HCT116 (cell line): Measurements from ENCODE around the gene SH3YL1. TPM values are rescaled to one million over a fixed set of nuclear protein-coding genes. Genes with fewer than 3 reads are reported as not detected.

Experiments used
- ATAC-seq: fragments of 200-7000 bp; cut with Tn5 transposase; 2 replicates; pipeline ENCODE4 v1.9.1; 2020; ENCODE audit warnings: mild to moderate bottlenecking, moderate library complexity
- BruUV-seq: library from RNA; stranded (reverse); fragments of 400-500 nt; replicated peaks from 2 replicates; lab custom pipeline; 2021; lab: Mats Ljungman, UMichigan
- CTCF ChIA-PET: fragments of 300-600 bp; sonication (Branson Sonifier 250); formaldehyde crosslinking; loops from one replicate; lab custom pipeline; 2021; ENCODE audit warnings: antibody characterized with exemption; lab: Charles Lee
- POLR2A ChIA-PET: fragments of 300-600, 350-600 bp; sonication (Branson Sonifier 250); formaldehyde crosslinking; loops from one replicate; lab custom pipeline; 2021; ENCODE audit warnings: antibody characterized with exemption; lab: Charles Lee
- RAD21 ChIA-PET, 2 experiments: fragments of 300-600 bp; sonication (Branson Sonifier 250); formaldehyde crosslinking; loops; one replicate each; lab custom pipeline; 2023; ENCODE audit warnings: low total read pairs in 2 of 2; ENCODE audit not compliant: uncharacterized antibody in 2 of 2, unreplicated experiment in 2 of 2, low non-redundant PET in 1 of 2; lab: Charles Lee
- DNase-seq: peaks from one replicate; pipeline ENCODE4 v3.0.0-alpha.2; 2010; ENCODE audit warnings: low read depth, low spot score
- H2AFZ ChIP-seq: fragments of 200-600 bp; shearing (Covaris generic), sonication (generic); 2 replicates; pipeline ENCODE4 v1.6.1; 2017; ENCODE audit warnings: low read depth, mixed run types, mixed read lengths, antibody characterized with exemption, low read length; ENCODE audit not compliant: poor library complexity, severe bottlenecking
- H3K27ac ChIP-seq: 2 replicates; pipeline ENCODE4 v1.5.1; 2012; ENCODE audit warnings: low read depth, low read length
- H3K27me3 ChIP-seq: fragments of 200-600 bp; sonication (generic); 2 replicates; pipeline ENCODE4 v1.6.1; 2016; ENCODE audit warnings: mixed run types, low read length, mixed read lengths; ENCODE audit not compliant: insufficient read depth
- H3K36me3 ChIP-seq, 2 experiments: fragments of 200-500 bp in 1 of 2; fragments of 200-600 bp in 1 of 2; sonication (Bioruptor generic) in 1 of 2; sonication (generic) in 1 of 2; 2 replicates each; pipeline versions ENCODE4 v1.5.1 to v1.6.1; 2014 to 2016; ENCODE audit warnings: low read length in 2 of 2, inconsistent platforms in 1 of 2, mixed read lengths in 1 of 2, mixed run types in 1 of 2; ENCODE audit not compliant: insufficient read depth in 2 of 2, control insufficient read depth in 1 of 2
- H3K4me1 ChIP-seq, 2 experiments: fragments of 200-600 bp in 1 of 2; sonication (generic) in 1 of 2; 2 replicates each; pipeline versions ENCODE4 v1.5.1 to v1.6.1; 2012 to 2017; ENCODE audit warnings: low read length in 2 of 2, inconsistent platforms in 1 of 2, mild to moderate bottlenecking in 1 of 2, mixed read lengths in 1 of 2, mixed run types in 1 of 2, moderate library complexity in 1 of 2; ENCODE audit not compliant: insufficient read depth in 2 of 2, control insufficient read depth in 1 of 2
- H3K4me2 ChIP-seq: fragments of 200-600 bp; sonication (generic); 2 replicates; pipeline ENCODE4 v1.6.1; 2017; ENCODE audit warnings: mixed run types, low read length, mixed read lengths
- H3K4me3 ChIP-seq, 2 experiments: fragments of 200-600 bp in 1 of 2; sonication (generic) in 1 of 2; replicated peaks in 1 of 2; 2 replicates each; pipeline ENCODE4 v1.5.1; 2011 to 2016; ENCODE audit warnings: low read length in 2 of 2, control low read depth in 1 of 2, low read depth in 1 of 2, mild to moderate bottlenecking in 1 of 2, mixed read lengths in 1 of 2, mixed run types in 1 of 2
- H3K79me2 ChIP-seq: fragments of 200-600 bp; sonication (generic); 2 replicates; pipeline ENCODE4 v1.6.1; 2017; ENCODE audit warnings: mild to moderate bottlenecking, mixed run types, low read length, moderate library complexity, mixed read lengths; ENCODE audit not compliant: insufficient read depth
- H3K9ac ChIP-seq: fragments of 200-600 bp; sonication (generic); 2 replicates; pipeline ENCODE4 v1.6.1; 2016; ENCODE audit warnings: low read length, mixed read lengths
- H3K9me2 ChIP-seq: fragments of 200-600 bp; sonication (generic), shearing (Covaris generic); 2 replicates; pipeline ENCODE4 v1.6.1; 2017; ENCODE audit warnings: mixed run types, mild to moderate bottlenecking, moderate library complexity; ENCODE audit not compliant: insufficient read depth
- H3K9me3 ChIP-seq, 2 experiments: fragments of 200-500 bp in 1 of 2; fragments of 200-600 bp in 1 of 2; sonication (Bioruptor generic) in 1 of 2; sonication (generic) in 1 of 2; 2 replicates each; pipeline ENCODE4 v1.6.1; 2014 to 2017; ENCODE audit warnings: low read length in 2 of 2, mixed read lengths in 2 of 2, inconsistent platforms in 1 of 2, low read depth in 1 of 2, mild to moderate bottlenecking in 1 of 2, mixed run types in 1 of 2, moderate library complexity in 1 of 2; ENCODE audit not compliant: control insufficient read depth in 1 of 2, insufficient read depth in 1 of 2
- H4K20me1 ChIP-seq: fragments of 200-600 bp; sonication (generic), shearing (Covaris generic); 2 replicates; pipeline ENCODE4 v1.6.1; 2017; ENCODE audit warnings: mixed run types, mild to moderate bottlenecking, moderate library complexity; ENCODE audit not compliant: insufficient read depth
- ATF3 ChIP-seq: IDR thresholded peaks from 2 replicates; pipeline ENCODE4 v1.6.1; 2012
- CBX3 ChIP-seq: IDR thresholded peaks from 2 replicates; pipeline ENCODE4 v1.6.1; 2012; ENCODE audit warnings: low read depth
- CEBPB ChIP-seq: IDR thresholded peaks from 2 replicates; pipeline ENCODE4 v1.6.1; 2012; ENCODE audit warnings: low read depth
- CTCF ChIP-seq, 3 experiments: fragments of 200-600 bp in 1 of 3; sonication (generic) in 1 of 3; IDR thresholded peaks in 2 of 3; conservative IDR thresholded peaks in 1 of 3; 2 replicates each; pipeline ENCODE4 v1.5.1; 2012 to 2017; ENCODE audit warnings: low read depth in 2 of 3, low read length in 2 of 3, antibody characterized with exemption in 1 of 3, borderline replicate concordance in 1 of 3, control low read depth in 1 of 3, mild to moderate bottlenecking in 1 of 3, mixed read lengths in 1 of 3, mixed run types in 1 of 3, moderate library complexity in 1 of 3; ENCODE audit not compliant: insufficient read depth in 1 of 3
- FOSL1 ChIP-seq: IDR thresholded peaks from 2 replicates; pipeline ENCODE4 v1.6.1; 2012; ENCODE audit warnings: low read depth
- MAX ChIP-seq: IDR thresholded peaks from 2 replicates; pipeline ENCODE4 v1.6.1; 2012
- POLR2A ChIP-seq: IDR thresholded peaks from 2 replicates; pipeline ENCODE4 v1.7.0; 2011; ENCODE audit warnings: borderline replicate concordance; ENCODE audit not compliant: insufficient read depth, insufficient read length; ENCODE audit errors: extremely low read depth
- POLR2AphosphoS5 ChIP-seq: IDR thresholded peaks from 2 replicates; pipeline ENCODE4 v1.6.1; 2011; ENCODE audit warnings: mild to moderate bottlenecking, low read depth, low read length, moderate library complexity
- REST ChIP-seq: IDR thresholded peaks from 2 replicates; pipeline ENCODE4 v1.6.1; 2012; ENCODE audit warnings: low read depth
- SIN3A ChIP-seq: IDR thresholded peaks from 2 replicates; pipeline ENCODE4 v1.6.1; 2012; ENCODE audit warnings: low read depth
- SP1 ChIP-seq: IDR thresholded peaks from 2 replicates; pipeline ENCODE4 v1.6.1; 2012; ENCODE audit warnings: low read depth
- SRF ChIP-seq: IDR thresholded peaks from 2 replicates; pipeline ENCODE4 v1.6.1; 2012; ENCODE audit warnings: low read depth
- ZNF274 ChIP-seq: fragments of 200-500 bp; sonication (Bioruptor generic); IDR thresholded peaks from 2 replicates; pipeline ENCODE4 v1.6.1; 2014; ENCODE audit warnings: mild to moderate bottlenecking, low read depth, low read length, inconsistent platforms
- intact Hi-C: fragments of 100-400 bp; cut with micrococcal nuclease; formaldehyde crosslinking; loops from 2 replicates; pipeline ENCODE4 v1.10.0; 2022
- total RNA-seq: library from RNA; stranded (reverse); gene quantifications from one replicate; pipeline ENCODE4 v1.2.1, GENCODE V29; 2021; ENCODE audit not compliant: unreplicated experiment

SH3YL1 gene
- total RNA-seq, 1 experiment from 2014 or later = 32.8 TPM

GRCh38 chr2:257842-258241 is 6.0 kb downstream of the SH3YL1 start:
- H3K9ac ChIP-seq = no peak overlapping the region
- RAD21 ChIA-PET = no interaction called here
- H3K9me2 ChIP-seq = no peaks in the 10 kb centered on the region
- no peaks in the 10 kb centered on the region for H3K27me3 ChIP-seq
- intact Hi-C loops = no loop called here
- no peaks in the 10 kb centered on the region for H4K20me1 ChIP-seq
- no peak overlapping the region for H3K4me3 ChIP-seq
- ATAC-seq (no peak), DNase-seq (no peak)
- POLR2A ChIA-PET = no interaction called here
- no peak overlapping the region for H3K27ac ChIP-seq
- CTCF ChIA-PET = interaction anchor here (1.3 kb wide), 1 partner anchor 12 kb away, joined by 4 read pairs; no protein-coding TSS in a partner anchor
- H3K79me2 ChIP-seq = peaks cover 3% of the 10 kb centered on the region
- TF ChIP-seq SP1 = no peak
- TF ChIP-seq CBX3 = 0 out of 2 replicates have a peak, but pooled peaks have one; percentile 43
- no peak for TF ChIP-seq ATF3
- TF ChIP-seq POLR2AphosphoS5 = no peak
- H3K36me3 ChIP-seq = no peaks in the 10 kb centered on the region
- peaks cover 0 to under 1% of the 10 kb centered on the region in 2 experiments; a peak in 1 of 4 replicates for H3K4me1 ChIP-seq
- no peak overlapping the region for H2AFZ ChIP-seq
- H3K4me2 ChIP-seq = no peak overlapping the region
- H3K9me3 ChIP-seq = peaks cover 8 to 14% of the 10 kb centered on the region in 2 experiments; a peak in 3 of 4 replicates
- no TSS peak for BruUV-seq

- peaks cover 3% of the 10 kb centered on the region; the same call in 1 of the 2 replicates for H3K79me2 ChIP-seq
- no peak overlapping the region for H3K9ac ChIP-seq
- H3K27me3 ChIP-seq = no peaks in the 10 kb centered on the region
- no peaks in the 10 kb centered on the region for H3K9me2 ChIP-seq
- intact Hi-C loops = no loop called here
- BruUV-seq = no TSS peak
- H3K27ac ChIP-seq = no peak overlapping the region
- H2AFZ ChIP-seq = no peak overlapping the region
- no peak overlapping the region for H3K4me2 ChIP-seq
- no peak for ATAC-seq
- H3K9me3 ChIP-seq = peaks cover 8 to 14% of the 10 kb centered on the region in 2 experiments; a peak in 3 of 4 replicates
- RAD21 ChIA-PET = no interaction called here
- no peaks in the 10 kb centered on the region for H4K20me1 ChIP-seq
- H3K36me3 ChIP-seq = no peaks in the 10 kb centered on the region
- no peaks in the 10 kb centered on the region for H3K4me1 ChIP-seq
- H3K4me3 ChIP-seq = no peak overlapping the region
- POLR2A ChIA-PET = no interaction called here
- CTCF ChIA-PET = no interaction called here
- TF ChIP-seq MAX (no peak), POLR2A (no peak), SP1 (no peak), CEBPB (no peak), REST (no peak), CTCF (IDR thresholded peaks at IDR 0.05 in 2 of 3, conservative IDR thresholded peaks at IDR 0.05 in 1 of 3; ENCODE audit: borderline replicate concordance in 1 of 3, insufficient read depth in 1 of 3, low read depth in 2 of 3, low read length in 2 of 3) (no peak), FOSL1 (no peak), SRF (no peak), SIN3A (no peak), ZNF274 (no peak)
- DNase-seq = no peak
Observed at GRCh38 chr2:257429-257828, 6.4 kb downstream of the SH3YL1 start.
